Right renal cortex interstitium (tissue), 3 donors: ENCODE results near the gene RAB37. TPM values are rescaled to one million over a fixed set of nuclear protein-coding genes. Genes with fewer than 3 reads are reported as not detected.

Experiments
- DNase-seq, 3 donors: peaks; one replicate each; pipeline ENCODE4 v3.0.0-alpha.2; 2013; ENCODE audit warnings: low read depth in 3 of 3, low spot score in 2 of 3
- polyA plus RNA-seq, 3 donors: library from polyadenylated mRNA; unstranded; fragments of 120-200 nt; gene quantifications; one replicate each; pipeline ENCODE4 v1.2.1, GENCODE V29; 2013; ENCODE audit not compliant: insufficient read length in 3 of 3

Gene RAB37
- polyA plus RNA-seq, 3 donors = 4.8 to 5.7 (median 5.6) TPM

DNA sequence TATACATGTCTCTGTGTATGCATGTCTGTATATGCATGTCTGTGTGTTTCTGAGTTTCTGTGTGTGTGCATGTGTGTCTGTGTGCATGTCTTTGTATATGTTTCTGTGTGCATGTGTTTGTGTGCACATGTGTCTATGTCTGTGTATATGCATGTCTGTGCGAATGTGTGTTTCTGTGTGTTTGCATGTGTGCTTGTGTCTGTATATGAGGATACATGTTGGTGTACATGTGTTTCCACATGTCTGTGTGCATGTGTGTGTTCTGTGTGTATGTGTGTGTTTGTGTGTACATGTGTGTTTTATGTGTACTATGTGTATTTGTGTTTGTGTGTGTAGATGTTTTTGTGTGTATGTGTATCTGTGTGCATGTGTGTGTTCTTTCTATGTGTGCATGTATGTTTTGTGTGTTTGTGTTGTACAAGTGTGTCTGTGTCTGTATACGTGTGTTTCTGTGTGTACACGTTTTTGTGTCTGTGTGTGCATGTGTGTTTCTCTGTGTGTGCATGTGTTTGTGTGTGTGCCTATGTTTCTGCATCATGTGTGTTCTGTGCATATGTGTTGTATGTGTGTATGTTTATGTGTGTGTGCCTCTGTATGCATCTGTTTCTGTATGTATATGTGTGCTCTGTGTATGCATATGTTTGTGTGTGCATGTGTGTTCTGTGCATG is 8.9 kb upstream of the RAB37 start:
- no peak for DNase-seq

DNA sequence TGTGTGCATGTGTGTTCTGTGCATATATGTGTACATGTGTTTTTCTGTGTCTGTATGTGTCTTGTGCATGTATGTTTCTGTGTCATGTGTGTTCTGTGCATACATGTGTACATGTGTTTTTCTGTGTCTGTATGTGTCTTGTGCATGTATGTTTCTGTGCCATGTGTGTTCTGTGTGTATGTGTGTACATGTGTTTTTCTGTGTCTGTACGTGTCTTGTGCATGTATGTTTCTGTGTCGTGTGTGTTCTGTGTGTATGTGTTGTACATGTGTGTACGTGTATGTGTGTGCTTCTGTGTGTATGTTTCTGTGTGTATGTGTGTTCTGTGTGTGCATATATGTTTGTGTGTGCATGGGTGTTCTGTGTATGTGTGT is 8.4 kb upstream of the RAB37 start:
- no peak for DNase-seq

DNA sequence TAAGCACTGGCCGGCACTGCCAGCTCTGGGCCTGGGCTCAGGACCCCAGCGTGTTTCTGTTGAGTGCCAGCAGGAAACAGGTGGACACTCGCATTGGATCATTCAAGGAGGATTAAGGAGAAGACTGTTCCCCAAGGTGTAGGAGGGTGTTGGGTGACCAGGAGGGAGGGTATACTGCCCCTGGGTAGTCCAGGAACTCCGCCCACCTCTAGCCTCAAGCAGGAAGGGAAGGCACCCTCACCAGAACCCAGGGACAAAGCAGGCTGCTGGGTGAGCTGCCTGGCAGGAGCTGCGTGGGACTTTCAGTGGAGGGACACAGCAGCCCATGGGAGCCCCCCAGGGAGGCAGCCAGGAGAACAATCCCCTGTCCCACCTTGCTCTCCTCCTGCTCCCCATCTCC is 7.7 kb upstream of the RAB37 start:
- no peak for DNase-seq

DNA sequence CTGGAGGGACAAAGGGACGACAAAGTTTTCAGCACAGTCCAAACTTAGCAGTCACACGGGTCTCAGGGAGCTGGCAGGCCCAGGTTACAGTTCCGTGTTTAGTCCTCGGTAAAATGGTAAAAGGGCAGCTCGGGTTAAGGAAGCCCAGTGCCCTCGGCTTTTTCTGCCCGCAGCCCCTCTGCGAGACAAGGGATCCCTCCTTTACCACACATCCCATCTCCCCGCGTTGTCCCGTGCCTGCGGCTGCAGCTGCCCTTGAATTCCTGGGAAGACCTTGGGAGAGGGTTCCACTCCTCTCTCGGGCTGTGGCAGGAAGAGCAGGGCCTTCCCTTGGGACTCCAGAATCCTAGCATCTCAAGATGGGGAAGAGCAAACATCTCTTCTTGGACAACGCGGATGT is 7.2 kb upstream of the RAB37 start:
- DNase-seq = no peak

DNA sequence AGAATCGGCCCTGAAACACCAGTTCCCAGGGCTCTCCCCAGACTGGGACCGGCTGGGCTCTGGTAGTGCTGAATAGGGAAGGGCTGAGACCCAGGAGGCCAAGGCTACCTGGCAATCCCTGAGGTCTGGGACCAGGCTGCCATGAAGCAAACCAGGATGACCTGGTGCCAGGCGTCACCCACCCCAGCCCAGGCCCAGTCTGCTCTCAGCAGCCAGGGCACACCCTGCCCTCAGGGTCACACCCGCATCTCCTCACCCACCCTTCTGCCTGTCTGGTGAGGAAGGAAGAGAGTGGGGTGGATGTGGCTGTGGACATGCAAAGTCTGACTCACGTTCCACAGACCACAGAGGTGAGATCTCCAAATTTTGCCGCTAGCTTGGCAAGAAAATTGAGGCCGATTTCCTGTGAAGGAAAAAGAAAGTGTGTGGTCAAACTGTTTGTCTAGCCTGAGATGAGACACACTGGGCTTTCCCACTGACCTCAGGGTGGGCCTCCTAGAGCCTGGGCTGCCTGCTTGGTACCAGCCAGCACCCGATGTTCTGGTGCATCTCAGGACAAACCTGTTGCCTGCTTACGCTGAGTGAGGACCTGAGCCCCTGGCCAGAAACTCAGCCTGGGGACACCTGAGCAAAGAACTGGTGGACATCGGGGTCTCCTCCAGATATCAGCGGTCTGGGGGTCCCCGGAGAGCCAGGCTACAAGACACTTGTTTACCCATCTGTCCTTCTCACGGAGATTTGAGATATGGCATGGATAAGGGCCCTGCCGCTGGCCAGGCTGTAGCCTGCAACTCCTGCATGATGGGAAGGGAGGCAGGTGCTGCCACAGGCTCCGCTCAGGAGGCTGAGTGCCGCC is 6.3 kb upstream of the RAB37 start:
- no peak for DNase-seq

DNA sequence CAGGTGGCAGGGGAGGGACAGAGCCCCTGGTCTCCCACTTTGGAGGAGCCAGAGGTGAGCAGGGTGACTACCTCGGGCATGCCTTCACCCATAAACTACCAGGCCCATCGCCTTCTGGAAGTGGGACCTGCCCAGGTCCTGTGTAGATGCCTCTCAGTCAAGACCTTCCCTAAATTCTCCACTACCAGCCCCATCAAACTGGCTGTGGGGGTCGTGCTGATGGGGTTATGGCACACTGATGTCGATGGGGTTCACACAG is 5.8 kb upstream of the RAB37 start:
- no peak for DNase-seq

DNA sequence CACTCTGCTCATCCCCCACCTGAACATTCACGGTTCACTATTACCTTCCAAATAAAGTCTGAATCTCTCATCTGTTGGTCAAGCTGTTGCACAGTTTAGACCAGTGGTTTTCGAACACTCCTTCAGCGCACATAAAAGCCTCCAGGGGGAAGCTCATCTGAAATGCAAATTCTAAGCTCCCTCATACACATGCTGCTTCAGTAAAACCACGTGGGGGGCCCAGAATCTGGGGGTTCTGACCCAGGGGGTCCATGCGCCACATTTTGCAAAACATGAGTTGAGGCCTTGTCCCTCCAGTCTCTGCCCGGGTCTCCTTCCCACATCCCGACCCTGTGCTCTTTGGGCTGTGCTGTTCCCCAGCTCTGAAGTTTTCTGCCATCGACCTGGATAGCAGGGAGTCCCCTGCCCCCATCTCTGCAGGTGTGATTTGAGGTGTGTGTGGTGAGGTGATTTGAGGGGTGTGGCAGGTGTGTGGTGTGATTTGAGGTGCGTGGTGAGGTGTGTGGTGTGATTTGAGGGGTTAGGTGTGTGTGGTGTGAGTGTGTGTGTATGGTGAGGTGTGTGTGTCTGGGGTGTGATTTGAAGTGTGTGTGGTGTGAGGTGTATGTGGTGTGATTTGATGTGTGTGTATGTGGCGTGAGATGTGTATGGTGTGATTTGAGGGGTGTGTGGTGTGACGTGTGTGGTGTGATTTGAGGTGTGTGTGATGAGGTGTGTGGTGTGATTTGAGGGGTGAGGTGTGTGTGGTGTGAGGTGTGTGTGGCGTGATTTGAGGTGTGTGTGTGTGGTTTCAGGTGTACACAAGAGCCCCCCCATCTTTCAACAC is 4.8 kb upstream of the RAB37 start:
- DNase-seq = no peak

DNA sequence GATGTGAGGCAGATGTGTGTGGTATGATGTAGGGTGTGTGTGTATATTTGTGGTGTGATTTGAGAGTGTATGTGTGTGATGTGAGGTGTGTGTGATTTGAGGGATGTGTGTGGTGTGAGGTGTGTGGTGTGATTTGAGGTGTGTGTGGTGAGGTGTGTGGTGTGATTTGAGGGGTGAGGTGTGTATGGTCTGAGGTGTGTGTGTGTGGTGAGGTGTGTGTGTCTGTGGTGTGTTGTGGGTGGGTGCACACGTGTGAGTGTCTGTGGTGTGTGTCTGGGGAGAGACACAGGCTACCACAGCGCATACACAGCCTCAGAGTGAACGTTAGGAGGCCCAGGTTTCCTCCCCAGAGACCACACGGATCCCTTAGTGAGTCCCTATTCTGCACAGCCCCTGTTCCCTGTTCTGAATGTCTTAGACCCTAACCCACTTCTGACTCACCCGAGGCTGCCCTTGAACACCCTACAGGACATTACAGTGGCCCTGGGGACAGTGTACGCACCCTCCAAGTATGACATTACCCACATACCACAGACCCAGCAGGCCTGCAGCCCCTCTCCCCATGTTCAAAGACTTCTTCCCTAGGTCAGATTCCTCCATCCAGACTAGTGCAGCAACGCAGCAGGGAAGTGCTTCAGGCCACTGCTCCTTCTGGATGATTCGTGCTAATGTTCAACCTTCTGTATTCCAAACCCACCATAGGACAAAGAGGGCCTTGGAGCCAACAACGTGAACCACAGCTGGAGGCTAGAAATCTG is 3.5 kb upstream of the RAB37 start:
- no peak for DNase-seq

DNA sequence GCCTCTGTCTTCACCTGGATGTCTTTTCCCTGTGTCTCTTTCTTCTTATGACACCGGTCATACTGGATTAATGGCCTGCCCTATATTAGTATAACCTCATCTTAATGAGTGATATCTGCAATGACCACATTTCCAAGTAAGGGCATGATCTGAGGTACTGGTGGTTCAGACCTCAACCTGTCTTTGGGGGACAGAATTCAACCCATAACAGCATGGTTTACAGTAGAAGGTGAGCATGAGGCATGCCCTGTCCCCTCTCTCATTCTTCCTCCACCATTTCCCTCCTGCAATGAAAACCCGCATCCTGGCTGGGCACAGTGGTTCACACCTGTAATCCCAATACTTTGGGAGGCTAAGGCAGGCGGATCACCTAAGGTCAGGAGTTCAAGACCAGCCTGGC is 2.8 kb upstream of the RAB37 start:
- no peak for DNase-seq

DNA sequence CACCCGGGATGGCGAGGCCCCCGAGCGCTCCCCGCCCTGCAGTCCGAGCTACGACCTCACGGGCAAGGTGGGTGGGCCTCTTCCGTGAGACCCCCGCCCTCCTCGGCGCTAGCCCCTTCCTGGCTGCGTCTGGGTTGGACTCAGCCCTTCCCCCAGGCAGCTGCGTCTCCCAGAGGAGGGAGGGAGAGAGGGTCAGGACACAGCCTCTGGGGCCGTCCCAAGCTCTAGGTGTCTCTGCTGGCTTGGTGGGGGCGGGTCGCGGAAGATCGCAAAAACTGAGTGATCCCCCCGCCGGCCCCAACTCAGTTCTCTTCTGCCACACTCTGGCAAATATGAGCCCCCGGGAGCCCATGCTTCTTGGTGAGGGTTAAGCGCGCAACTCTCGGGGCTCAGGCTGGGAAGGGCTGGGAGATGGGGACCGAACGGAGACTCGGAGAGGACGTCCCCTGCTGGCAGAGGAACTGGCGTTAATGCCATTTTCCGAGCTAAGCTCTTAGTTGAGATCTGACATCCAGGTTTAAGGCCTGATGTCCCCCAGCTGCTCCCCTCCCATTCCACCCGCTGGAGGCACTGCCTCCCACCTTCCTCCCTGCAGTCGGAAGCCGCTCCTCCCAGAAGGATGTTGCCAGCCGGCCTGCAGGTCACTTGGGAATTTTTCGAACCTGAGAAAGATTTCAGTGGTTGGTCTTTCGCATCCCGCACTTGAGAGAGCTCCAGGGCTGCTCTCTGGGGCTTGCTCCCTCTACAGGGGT is 419 bp downstream of the RAB37 start:
- no peak for DNase-seq

DNA sequence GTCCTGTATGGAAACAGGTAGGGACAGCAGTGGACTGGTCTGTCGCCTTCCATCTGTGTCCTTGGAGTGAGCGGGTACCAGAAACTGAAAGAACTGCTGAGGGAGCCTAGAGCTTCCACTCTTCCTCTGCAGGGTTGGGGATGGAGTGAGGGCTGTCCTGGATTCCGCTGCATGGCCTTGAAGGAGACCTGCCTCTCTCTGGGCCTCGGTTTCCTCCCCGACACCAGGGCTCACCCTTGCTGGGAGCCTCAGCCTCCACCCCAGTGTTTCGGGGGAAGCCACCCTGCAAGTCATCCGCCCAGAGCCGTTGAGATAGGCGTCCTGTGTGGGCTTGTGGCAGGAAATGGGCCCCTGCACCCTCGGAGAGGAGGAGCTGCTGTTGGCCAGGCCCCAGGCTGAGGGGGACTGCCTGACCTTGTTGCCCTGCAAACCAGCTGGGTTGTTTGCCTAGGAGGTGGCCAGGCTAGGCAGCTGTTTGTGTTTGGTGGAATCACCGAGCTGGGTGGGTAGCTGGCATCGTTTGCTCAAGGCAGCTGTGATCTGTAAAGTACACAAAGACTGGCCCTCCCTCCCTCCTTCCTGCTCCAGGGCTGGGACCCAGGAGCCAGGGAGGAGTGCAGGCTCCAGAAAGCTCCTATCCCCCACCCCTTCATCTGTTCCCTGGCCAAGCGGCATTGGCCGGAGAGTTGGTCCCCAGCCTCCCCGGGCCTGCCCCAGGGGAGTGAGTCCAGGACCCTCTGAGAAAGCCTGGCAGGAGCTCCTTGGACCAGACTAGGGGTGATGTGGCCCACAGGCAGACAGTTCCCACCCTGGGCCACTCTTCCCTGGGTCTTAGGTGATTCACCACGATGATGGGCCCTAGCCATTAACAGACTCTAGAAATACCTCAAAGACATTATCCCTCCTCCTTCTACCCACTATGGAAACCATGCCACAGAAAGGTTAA is 1.3 kb downstream of the RAB37 start:
- no peak for DNase-seq

DNA sequence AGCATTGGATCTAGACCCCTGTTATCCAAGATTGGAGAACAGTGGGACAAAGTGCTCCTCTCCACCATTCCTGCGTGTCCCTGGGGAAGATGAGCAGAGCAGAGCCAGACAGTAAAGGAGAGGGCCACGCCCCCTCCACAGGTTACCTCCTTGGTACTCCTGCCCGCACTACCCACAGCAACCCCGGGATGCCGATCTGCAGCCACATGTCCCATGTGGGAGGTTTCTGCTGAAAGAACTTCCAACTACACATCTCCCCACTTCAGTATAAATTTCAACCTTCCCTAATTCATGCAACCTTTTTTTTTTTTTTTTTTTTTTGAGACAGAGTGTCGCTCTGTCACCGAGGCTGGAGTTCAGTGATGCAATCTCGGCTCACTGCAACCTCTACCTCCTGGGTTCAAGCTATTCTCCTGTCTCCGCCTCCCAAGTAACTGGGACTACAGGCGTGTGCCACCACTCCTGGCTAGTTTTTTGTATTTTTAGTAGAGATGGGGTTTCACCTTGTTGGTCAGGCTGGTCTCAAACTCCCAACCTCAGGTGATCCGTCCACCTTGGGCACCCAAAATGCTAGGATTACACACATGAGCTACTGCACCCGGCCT is 2.3 kb downstream of the RAB37 start:
- DNase-seq = no peak

DNA sequence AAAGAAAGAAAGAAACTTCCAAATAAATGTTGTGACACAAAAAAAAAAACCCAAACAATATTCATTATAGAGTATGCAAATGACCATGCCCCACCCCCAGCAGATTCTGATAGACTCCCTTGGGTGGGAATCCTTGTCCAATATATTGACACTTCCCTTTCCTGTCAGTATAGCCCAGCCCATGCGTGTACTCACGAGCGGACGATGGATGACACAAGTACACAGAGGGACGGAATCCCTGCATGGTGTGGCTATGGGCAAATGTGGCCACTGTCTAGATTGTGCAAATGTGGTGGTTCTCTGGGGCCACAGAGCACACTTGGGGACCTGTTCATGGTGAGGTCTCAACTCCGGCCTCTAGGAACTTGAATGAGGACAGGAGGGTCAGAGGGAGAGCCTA is 3.1 kb downstream of the RAB37 start:
- no peak for DNase-seq

DNA sequence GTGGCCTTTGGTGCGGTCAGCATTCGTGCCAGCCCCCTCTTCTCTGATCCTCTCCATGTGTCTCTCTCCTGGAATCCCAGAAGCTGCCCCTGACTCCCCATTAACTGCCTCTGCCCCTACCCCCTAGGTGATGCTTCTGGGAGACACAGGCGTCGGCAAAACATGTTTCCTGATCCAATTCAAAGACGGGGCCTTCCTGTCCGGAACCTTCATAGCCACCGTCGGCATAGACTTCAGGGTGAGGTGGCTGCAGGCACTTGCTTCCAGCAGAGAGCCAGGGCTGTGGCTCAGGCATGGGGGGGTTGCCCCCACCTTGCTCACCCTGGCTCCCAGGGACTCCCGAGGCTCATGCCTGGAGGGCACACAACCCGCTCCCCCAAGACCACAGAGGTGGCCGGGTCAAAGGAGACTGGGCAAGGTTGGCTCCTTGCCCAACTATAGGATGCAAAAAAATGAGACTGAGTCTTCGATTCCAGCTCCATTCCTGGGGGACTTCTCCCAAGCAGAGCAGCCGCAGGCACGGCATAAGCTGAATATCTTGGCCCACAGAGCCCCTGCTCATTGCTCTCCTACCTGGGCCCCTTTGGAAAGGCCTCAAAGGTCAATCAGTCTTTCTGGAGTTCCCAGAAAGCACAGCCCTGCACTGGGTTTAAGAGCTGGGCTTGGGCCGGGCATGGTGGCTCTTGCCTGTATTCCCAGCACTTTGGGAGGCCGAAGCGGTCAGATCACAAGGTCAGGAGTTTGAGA is 3.8 kb downstream of the RAB37 start:
- DNase-seq = no peak

DNA sequence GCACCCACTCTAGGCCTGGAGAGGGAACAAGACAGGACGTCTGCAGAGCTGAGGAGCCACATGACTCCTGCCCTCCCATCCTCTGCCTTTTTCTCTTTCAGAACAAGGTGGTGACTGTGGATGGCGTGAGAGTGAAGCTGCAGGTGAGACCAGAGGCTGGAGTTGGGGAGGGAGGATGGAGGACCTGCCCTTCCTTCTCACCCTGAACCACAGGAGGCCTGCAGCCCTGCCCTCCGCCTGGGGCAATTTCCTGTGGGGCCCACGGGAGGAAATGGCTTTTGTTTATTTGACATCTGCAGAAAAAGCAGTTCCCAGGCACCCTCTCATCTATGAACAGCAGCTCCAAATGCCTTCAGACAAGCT is 5.1 kb downstream of the RAB37 start:
- no peak for DNase-seq

DNA sequence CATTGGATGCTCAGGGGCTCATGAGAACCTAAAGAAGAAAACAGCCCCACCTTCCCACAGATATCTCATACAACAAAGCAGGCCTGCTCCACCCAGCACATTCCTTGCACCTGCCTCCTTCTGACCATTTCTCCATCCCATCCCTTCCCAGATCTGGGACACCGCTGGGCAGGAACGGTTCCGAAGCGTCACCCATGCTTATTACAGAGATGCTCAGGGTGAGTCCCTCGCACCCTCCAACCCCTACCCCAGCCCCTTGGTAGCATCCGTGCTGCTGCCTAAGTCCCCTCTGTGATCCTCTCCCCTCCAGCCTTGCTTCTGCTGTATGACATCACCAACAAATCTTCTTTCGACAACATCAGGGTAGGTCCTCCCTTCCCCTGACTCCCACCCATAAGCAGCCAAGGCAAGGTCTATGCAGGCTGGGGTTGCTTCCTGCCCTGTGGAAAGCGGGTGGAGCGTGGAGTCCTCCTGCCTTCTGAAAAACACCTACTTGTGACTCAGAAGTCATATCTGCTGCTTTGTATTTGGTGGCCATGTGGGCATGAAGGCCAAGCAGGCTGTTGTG is 6.0 kb downstream of the RAB37 start:
- DNase-seq = no peak

DNA sequence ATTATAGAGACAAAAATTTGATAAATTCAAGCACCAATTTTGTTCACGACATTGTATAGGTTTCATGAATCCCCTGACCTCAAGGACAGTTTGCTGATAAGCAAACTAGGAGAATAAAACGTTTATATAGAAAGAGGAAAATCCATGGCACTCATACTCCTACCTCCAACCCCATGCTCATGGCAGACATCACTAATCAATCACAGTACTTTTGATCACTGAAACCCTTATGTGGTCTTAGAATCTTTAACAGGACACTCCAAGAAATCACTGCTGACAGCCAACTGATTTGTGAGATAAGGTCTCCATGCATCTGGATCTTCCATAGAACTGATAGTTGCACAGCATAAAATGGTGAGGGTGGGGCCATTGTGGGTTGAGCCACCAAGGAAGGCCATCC is 6.7 kb downstream of the RAB37 start:
- DNase-seq = no peak

DNA sequence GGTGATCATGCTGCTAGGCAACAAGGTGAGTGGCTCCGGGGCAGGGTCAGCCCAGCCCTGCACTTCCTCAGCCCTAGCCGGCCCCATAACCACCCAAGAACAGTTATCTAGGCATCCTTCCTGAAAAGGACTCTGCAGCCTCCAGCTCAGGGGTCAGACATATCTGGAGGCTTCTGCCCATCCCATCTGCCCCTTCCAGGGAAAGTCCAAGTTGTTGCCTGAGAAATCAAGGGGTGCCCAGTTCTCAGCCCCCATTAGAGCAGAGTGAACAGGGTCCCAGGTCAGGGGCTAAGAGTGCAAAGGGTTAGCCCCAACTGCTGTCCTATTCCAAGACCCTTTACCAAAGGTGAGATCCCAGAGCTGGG is 7.3 kb downstream of the RAB37 start:
- DNase-seq = no peak
